Measurements from ENCODE around the gene MAD1L1. TPM values are rescaled to one million over a fixed set of nuclear protein-coding genes. Genes with fewer than 3 reads are reported as not detected.
"Not testable (repeated sequence)": the region's sequence is repeated elsewhere in the genome, so short reads cannot be mapped to it uniquely, and the experiment has no call there.

Gene MAD1L1
- total RNA-seq, 1 donor from 2014 or later = 57.6 TPM

DNA sequence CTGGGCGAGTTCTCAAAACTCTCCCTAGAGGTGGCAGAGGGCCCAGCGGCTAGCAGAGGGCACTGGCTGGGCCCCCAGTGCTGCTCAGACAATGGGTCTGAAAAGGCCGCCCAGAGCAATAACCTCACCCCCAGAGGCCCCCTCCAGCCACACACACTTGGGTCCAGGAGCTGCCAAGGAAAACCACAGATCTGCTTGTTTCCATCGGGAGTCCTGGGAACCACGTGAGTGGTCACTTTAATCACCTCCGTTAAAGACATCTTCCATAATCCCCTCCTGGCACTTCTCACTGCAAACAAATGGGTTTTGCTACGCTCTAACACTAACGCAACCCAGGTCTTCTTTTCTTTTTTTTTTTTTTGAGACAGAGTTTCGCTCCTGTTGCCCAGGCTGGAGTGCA is 39.3 kb upstream of the MAD1L1 start:
- peaks cover 4% of the 10 kb centered on the region for H3K4me1 Mint-ChIP-seq (ENCODE audit: low read depth, unreplicated experiment)
- no peak for DNase-seq
- peaks cover 3% of the 10 kb centered on the region for H3K9me3 Mint-ChIP-seq (ENCODE audit: unreplicated experiment)
- TF ChIP-seq, protein P1, sequence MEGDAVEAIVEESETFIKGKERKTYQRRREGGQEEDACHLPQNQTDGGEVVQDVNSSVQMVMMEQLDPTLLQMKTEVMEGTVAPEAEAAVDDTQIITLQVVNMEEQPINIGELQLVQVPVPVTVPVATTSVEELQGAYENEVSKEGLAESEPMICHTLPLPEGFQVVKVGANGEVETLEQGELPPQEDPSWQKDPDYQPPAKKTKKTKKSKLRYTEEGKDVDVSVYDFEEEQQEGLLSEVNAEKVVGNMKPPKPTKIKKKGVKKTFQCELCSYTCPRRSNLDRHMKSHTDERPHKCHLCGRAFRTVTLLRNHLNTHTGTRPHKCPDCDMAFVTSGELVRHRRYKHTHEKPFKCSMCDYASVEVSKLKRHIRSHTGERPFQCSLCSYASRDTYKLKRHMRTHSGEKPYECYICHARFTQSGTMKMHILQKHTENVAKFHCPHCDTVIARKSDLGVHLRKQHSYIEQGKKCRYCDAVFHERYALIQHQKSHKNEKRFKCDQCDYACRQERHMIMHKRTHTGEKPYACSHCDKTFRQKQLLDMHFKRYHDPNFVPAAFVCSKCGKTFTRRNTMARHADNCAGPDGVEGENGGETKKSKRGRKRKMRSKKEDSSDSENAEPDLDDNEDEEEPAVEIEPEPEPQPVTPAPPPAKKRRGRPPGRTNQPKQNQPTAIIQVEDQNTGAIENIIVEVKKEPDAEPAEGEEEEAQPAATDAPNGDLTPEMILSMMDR (IDR thresholded peaks at IDR 0.05; ENCODE audit: partially characterized antibody, unreplicated experiment) = no peak
- no peak overlapping the region for H3K27ac Mint-ChIP-seq (ENCODE audit: unreplicated experiment)
- H3K4me3 Mint-ChIP-seq (ENCODE audit: unreplicated experiment) = no peak overlapping the region
- H3K27me3 Mint-ChIP-seq (ENCODE audit: unreplicated experiment) = no peaks in the 10 kb centered on the region
- H3K36me3 Mint-ChIP-seq (ENCODE audit: unreplicated experiment) = no peaks in the 10 kb centered on the region

DNA sequence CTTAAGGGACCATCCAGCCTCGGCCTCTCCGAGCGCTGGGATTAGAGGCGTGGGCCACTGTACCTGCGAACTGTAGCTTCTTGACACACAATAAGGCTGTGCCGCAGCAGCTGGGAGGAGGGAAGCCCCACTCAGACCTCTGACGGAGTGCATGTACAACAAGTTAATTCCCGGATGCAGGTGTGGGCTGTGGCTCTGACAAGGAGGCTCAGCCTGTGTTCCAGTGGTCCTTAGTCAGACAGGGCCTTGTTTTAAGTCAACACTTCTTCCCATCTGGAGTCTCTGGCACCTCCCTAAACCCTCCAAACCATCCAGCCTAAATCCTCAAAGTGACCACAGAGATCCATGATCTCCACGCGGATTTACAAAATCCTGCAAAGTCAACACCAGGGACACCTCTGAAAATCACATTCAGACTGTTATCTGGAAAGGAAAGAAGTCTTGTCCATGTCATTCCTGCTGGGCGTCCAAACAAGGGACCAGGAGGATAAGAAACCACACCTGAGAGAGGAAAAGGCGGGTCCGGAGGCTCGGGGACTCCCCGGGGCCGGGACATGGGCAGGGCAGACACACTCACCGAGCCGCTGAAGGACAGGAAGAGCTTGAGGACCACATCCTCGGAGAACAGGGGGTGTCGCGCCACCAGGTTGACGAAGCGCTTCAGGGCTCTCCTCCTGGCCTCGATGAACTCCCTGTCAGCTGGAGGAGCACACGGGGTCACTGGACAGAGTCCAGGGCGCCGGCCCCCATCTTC is 38.7 kb upstream of the MAD1L1 start:
- Mint-ChIP-seq H3K9me3 (ENCODE audit: unreplicated experiment) (peaks cover 3% of the 10 kb centered on the region), H3K27me3 (ENCODE audit: unreplicated experiment) (no peaks in the 10 kb centered on the region), H3K27ac (ENCODE audit: unreplicated experiment) (no peak overlapping the region), H3K4me3 (ENCODE audit: unreplicated experiment) (peak overlapping the region; percentile 34), H3K36me3 (ENCODE audit: unreplicated experiment) (no peaks in the 10 kb centered on the region), H3K4me1 (ENCODE audit: low read depth, unreplicated experiment) (peaks cover 4% of the 10 kb centered on the region)
- no peak for DNase-seq
- TF ChIP-seq, protein P1 (IDR thresholded peaks at IDR 0.05; ENCODE audit: partially characterized antibody, unreplicated experiment) = no peak

- H3K9me3 Mint-ChIP-seq (ENCODE audit: unreplicated experiment) = peaks cover 2% of the 10 kb centered on the region
- TF ChIP-seq, protein P1 (IDR thresholded peaks at IDR 0.05; ENCODE audit: partially characterized antibody, unreplicated experiment) = no peak
- no peak overlapping the region for H3K4me3 Mint-ChIP-seq (ENCODE audit: unreplicated experiment)
- H3K36me3 Mint-ChIP-seq (ENCODE audit: unreplicated experiment) = no peaks in the 10 kb centered on the region
- no peak overlapping the region for H3K27ac Mint-ChIP-seq (ENCODE audit: unreplicated experiment)
- H3K4me1 Mint-ChIP-seq (ENCODE audit: low read depth, unreplicated experiment) = peaks cover 4% of the 10 kb centered on the region
- no peak for DNase-seq
- H3K27me3 Mint-ChIP-seq (ENCODE audit: unreplicated experiment) = no peaks in the 10 kb centered on the region
Observed at GRCh38 chr7:2270495-2270894, 37.8 kb upstream of the MAD1L1 start.

GRCh38 chr7:2269991-2270460 is 37.3 kb upstream of the MAD1L1 start:
- H3K4me3 Mint-ChIP-seq (ENCODE audit: unreplicated experiment) = no peak overlapping the region
- no peaks in the 10 kb centered on the region for H3K27me3 Mint-ChIP-seq (ENCODE audit: unreplicated experiment)
- TF ChIP-seq, protein P1 (IDR thresholded peaks at IDR 0.05; ENCODE audit: partially characterized antibody, unreplicated experiment) = no peak

DNA sequence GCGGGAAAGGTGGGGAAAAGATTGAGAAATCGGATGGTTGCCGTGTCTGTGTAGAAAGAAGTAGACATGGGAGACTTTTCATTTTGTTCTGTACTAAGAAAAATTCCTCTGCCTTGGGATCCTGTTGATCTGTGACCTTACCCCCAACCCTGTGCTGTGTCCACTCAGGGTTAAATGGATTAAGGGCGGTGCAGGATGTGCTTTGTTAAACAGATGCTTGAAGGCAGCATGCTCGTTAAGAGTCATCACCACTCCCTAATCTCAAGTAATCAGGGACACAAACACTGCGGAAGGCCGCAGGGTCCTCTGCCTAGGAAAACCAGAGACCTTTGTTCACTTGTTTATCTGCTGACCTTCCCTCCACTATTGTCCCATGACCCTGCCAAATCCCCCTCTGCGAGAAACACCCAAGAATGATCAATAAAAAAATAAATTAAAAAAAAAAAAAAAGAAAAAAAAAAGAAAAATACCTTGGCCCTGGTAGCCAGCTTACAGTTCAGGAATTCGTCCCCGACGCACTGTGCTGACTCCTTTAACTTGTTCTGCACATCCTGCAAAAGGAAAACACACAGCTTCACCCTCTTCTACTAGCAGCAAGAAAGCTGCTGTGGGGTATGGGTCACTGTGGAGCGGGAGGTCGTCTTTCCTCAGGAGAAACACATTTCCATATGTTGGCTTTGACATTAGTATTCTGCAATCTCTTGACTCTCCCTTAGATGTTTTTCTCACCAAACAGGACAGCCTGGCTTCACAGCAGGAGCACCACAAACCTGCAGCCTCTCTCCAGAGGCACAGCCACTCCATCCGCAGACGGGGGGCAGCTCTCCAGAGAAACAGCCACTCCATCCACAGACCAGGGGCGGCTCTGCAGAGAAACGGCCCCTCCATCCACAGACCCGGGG is 36.6 kb upstream of the MAD1L1 start:
- H3K9me3 Mint-ChIP-seq (ENCODE audit: unreplicated experiment); H3K36me3 Mint-ChIP-seq (ENCODE audit: unreplicated experiment); DNase-seq; H3K4me1 Mint-ChIP-seq (ENCODE audit: low read depth, unreplicated experiment); H3K27me3 Mint-ChIP-seq (ENCODE audit: unreplicated experiment): not testable (repeated sequence)
- Mint-ChIP-seq H3K4me3 (ENCODE audit: unreplicated experiment) (peak overlapping the region; percentile 75), H3K27ac (ENCODE audit: unreplicated experiment) (peak overlapping the region; percentile 92)

More at GRCh38 chr7:2269991-2270460, 37.3 kb upstream of the MAD1L1 start:
- Mint-ChIP-seq H3K36me3 (ENCODE audit: unreplicated experiment) (no peaks in the 10 kb centered on the region), H3K4me1 (ENCODE audit: low read depth, unreplicated experiment) (peaks cover 4% of the 10 kb centered on the region), H3K27ac (ENCODE audit: unreplicated experiment) (no peak overlapping the region), H3K9me3 (ENCODE audit: unreplicated experiment) (peaks cover 2% of the 10 kb centered on the region)
- no peak for DNase-seq
